ENCODE data around the gene ARID4B.
"Not testable (repeated sequence)": the region's sequence is repeated elsewhere in the genome, so short reads cannot be mapped to it uniquely, and the experiment has no call there.

The ARID4B gene

GRCh38 chr1:235293322-235293942 lies 34.5 kb downstream of the ARID4B start:
- DNase-seq: no peak

DNA sequence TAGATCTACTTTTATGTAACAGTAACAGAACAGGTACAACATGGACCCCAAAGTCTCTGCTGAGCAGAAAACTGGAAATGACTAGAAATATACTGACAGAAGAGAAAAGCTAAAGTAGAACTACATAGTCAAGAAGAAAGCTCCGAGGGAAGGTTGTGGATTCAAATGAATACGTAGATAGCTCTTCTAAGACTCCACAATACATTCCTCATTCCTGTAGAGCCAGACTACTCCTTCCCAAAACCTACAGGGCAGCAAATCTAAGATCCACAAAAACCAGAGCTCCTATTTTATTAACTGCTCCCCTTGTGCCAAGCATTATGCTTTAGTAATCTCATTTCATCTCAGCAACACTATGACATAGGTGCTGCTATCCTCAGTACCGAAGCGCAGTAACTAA lies 35.2 kb downstream of the ARID4B start:
- no peak for DNase-seq

- DNase-seq: no peak
Measured at GRCh38 chr1:235291599-235292091, 36.3 kb downstream of the ARID4B start.

DNA sequence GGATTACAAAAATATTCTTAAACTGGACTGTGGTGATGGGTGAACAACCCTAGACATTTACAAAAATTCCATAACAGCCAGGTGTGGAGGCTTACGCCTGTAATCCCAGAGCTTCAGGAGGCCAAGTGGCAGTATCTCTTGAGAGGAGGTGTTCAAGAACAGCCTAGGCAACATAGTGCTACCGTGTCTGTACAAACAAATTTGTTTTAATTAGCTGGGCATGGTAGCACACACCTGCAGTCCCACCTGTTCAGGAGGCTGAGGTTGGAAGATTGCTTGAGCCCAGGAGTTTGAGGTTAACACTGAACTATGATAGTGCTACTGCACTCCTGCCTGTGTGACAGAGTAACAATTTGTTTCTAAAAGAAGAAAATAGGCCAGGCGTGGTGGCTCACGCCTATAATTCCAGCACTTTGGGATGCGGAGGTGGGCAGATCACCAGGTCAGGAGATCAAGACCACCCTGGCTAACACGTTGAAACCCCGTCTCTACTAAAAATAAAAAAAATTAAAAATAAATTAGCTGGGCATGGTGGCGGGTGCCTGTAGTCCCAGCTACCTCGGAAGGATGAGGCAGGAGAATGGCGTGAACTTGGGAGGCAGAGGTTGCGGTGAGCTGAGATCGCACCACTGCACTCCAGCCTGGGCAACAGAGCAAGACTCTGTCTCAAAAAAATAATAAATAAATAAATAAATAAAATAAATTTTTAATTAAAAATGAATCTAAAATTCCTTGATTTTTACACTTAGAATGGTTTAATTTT lies 37.1 kb downstream of the ARID4B start:
- DNase-seq: no peak

GRCh38 chr1:235289859-235290739 lies 37.9 kb downstream of the ARID4B start:
- DNase-seq: no peak

DNA sequence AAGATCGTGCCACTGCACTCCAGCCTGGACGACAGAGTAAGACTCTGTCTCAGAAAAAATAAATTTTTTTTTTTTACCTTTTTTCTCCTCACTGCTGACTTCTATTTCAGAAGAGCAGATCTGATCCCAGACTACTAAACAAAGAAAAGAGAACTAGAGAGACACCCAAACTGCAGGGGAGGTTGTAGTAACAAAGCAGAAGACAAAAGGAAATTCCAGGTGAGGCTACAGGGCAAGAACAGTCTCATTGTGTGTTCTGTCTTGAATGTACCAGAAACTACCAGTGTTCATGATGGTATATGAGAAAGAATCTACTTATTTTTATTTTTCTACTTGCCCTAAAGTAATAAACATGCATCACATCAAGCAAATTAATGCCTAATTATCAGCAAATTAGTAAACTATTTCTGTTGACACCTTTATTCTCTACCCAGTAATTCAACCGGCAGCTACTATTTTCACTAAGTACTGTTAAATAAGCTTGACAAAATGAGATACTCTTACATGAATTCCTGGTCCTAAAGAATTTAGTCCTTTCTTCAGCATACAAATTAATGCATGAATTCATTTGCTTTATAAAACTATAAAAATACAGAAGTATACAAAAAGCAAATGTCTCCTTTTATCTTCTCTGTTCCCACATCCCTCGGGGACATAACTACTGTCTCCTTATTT lies 40.6 kb downstream of the ARID4B start:
- no peak for DNase-seq

DNA sequence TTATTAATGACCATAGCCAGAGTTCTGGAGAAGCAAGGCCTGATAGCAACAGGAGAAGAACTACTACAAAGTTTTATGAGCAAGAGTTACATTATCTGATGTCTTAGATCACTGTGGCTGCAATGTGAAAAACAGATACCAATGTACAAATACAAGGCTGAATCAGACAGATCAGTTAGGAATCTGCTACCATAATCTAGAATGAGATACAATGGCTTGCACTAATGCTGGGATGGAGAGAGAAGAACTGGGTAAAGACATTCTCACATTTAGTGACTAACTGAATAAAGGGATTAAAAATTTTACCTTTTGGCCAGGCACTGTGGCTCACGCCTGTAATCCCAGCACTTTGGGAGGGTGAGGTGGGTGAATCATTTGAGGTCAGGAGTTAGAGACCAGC lies 41.3 kb downstream of the ARID4B start:
- no peak for DNase-seq

- no peak for DNase-seq
Measured at GRCh38 chr1:235284231-235284769, 43.7 kb downstream of the ARID4B start.

DNA sequence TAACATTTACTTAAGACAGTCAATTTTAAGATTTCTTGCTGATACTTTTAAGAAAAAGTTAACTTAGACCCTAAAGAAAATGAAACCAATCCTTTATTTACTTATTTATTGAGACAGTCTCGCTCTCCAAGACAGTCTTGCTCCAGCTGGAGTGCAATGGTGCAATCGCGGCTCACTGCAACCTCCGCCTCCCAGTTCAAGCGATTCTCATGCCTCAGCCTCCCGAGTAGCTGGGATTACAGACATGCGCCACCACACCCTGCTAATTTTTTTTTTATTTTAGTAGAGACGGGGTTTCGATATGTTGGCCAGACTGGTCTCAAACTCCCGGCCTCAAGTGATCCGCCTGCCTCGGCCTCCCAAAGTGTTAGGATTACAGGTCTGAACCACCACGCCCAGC lies 44.3 kb downstream of the ARID4B start:
- not testable (repeated sequence) for DNase-seq

DNA sequence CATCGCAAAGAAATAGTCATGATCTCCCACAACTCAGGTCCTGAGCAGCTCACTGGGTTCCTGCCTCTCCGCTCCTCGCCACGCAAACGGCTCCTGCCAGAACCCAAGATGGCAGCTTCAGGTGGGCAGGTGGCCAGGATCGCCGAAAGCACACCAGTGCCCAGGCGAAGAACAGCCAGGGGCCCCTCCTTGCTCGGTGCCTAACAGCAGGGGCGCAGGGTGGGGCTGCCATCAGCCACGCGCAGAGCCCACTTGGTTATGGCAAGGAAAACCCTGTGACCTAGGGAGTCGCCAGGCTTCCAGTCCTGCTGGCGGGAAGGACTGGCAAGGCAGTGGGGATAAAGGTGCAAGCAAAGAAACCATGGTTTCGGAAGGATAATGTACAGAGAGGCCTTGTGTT lies 47.5 kb downstream of the ARID4B start:
- no peak for DNase-seq

GRCh38 chr1:235279694-235280093 lies 48.3 kb downstream of the ARID4B start:
- DNase-seq: no peak

GRCh38 chr1:235278915-235279292 lies 49.1 kb downstream of the ARID4B start:
- DNase-seq: no peak

GRCh38 chr1:235278233-235278914 lies 49.6 kb downstream of the ARID4B start:
- DNase-seq: no peak

GRCh38 chr1:235277709-235278108 lies 50.3 kb downstream of the ARID4B start:
- no peak for DNase-seq

GRCh38 chr1:235275836-235276235 lies 52.1 kb downstream of the ARID4B start:
- DNase-seq: no peak

DNA sequence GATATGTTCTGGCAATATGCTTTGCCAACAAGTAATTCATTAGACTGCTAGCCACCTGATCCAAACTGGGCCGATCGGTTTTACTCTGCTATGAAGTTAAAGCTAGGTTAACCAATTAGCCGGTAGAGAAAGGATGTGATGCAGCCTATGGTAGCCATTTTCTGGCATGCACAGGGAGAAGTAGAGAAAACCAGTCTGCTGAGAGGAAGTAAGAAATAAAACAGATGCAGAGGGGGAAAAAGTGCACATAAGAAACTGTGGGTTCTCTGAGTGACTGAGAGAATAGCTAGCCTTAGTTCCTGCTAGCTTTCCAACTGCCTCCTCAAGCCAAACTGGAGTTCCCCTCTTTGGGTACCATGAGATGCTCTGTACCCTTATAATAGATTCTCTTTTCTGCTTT lies 52.8 kb downstream of the ARID4B start:
- no peak for DNase-seq

DNA sequence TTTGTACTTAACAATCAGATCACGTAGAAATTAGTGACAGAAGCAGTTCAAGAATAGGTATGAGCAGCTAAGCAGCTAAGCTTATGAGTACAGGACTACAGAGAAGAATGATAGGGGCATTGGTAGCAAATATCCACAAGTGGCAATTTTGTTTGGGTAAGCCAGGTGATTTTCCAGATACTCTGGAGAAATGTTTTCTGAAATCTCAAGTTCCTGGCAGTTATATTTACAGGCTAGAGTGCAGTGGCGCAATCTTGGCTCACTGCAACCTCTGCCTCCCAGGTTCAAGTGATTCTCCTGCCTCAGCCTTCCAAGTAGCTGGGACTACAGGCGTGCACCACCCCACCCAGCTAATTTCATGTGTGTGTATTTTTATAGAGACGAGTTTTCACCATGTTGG lies 55.1 kb downstream of the ARID4B start:
- no peak for DNase-seq

GRCh38 chr1:235270625-235271024 lies 57.4 kb downstream of the ARID4B start:
- DNase-seq: no peak

DNA sequence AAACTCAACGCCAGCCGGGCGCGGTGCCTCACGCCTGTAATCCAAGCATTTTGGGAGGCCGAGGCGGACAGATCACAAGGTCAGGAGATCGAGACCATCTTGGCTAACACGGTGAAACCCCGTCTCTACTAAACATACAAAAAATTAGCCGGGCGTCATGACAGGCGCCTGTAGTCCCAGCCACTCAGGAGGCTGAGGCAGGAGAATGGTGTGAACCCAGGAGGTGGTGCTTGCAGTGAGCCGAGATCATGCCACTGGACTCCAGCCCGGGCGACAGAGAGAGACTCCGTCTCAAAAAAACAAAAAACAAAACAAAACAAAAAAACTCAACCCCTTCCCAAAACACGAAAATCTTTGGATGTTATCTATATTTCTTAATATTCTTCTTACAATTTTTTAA lies 58.0 kb downstream of the ARID4B start:
- DNase-seq: not testable (repeated sequence)

GRCh38 chr1:235268379-235269125 lies 59.4 kb downstream of the ARID4B start:
- no peak for DNase-seq

DNA sequence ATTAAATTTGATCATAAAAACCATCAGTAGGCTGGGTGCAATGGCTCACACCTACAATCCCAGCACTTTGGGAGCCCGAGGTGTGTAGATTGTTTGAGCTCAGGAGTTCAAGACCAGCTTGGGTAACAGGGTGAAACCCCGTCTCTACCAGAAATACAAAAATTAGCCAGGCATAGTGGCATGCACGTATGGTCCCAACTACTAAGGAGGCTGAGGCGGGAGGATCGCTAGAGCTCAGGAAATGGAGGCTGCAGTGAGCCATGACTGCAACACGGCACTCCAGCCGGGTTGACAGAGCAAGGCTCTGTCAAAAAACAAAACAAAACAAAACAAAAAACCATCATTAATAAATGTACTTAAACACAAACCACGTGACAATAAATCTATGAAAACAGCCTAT lies 61.0 kb downstream of the ARID4B start:
- DNase-seq: no peak
